ENCODE data around the gene FGF18. TPM values are rescaled to one million over a fixed set of nuclear protein-coding genes. Genes with fewer than 3 reads are reported as not detected.

Gene FGF18
- total and polyA plus RNA-seq, 9 of the 15 experiments (the other 6 are each of a cell fraction or from before 2014, with no cell fraction given) = 0.05 to 0.18 (median 0.11) TPM; not detected in 6

DNA sequence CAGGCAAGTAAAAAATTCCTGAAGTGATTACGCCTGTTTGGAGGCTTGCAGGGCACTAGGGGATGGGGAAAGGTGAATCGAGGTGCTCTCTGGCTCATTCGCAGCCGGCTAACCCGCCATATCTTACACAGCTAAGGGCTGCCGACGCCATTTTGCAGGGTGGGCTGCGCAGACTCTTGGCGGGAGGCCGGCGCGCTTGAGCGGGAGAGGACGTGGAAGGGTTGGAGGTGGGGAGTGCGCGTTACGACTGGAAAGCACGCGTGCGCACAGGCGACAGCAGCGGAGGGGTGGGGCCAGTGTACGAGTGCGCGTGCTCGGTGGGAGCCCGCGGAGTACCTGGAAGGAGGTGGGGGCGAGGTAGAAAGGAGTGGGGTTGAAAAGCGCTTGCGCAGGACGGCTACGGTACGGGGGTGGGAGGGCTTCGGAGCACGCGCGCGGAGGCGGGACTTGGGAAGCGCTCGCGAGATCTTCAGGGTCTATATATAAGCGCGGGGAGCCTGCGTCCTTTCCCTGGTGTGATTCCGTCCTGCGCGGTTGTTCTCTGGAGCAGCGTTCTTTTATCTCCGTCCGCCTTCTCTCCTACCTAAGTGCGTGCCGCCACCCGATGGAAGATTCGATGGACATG, 32.0 kb upstream of the FGF18 start, which contains the start of gene NPM1 (continued):
- TF ChIP-seq ZNF407 (IDR thresholded peaks at IDR 0.05; ENCODE audit: low read depth) = no peak
- TF ChIP-seq ZNF384 (IDR thresholded peaks at IDR 0.05; ENCODE audit: low read depth, low read length) = no peak
- no peak for TF ChIP-seq ZNF586 (CRISPR knock-in tag; conservative IDR thresholded peaks at IDR 0.05)
- no peak for TF ChIP-seq ZEB2 (IDR thresholded peaks at IDR 0.05)
- no peak for TF ChIP-seq ZBTB1 (CRISPR knock-in tag; IDR thresholded peaks at IDR 0.05; ENCODE audit: borderline replicate concordance, low read depth)
- TF ChIP-seq L3MBTL2 (IDR thresholded peaks at IDR 0.05) = peak; percentile 83
- TF ChIP-seq SFPQ (IDR thresholded peaks at IDR 0.05; ENCODE audit: low read depth, low read length) = no peak
- TF ChIP-seq BMI1 (IDR thresholded peaks at IDR 0.05; ENCODE audit: low read length) = no peak
- TF ChIP-seq NONO (IDR thresholded peaks at IDR 0.05; ENCODE audit: low read depth in 2 of 2, low read length in 1 of 2) = no peak
- no peak for TF ChIP-seq NFXL1 (CRISPR knock-in tag; IDR thresholded peaks at IDR 0.05)
- TF ChIP-seq ESRRB (CRISPR knock-in tag; IDR thresholded peaks at IDR 0.05; ENCODE audit: borderline replicate concordance) = no peak
- no peak for TF ChIP-seq DLX4 (CRISPR knock-in tag; IDR thresholded peaks at IDR 0.05)
- TF ChIP-seq HNRNPLL (IDR thresholded peaks at IDR 0.05; ENCODE audit: low read depth, low read length, poor library complexity, severe bottlenecking) = peak; percentile 61
